Loucy (cell line): Measurements from ENCODE around the gene OR10AD1.

Experiments
- CTCF ChIP-seq: fragments of 200-600 bp; sonication (generic); conservative IDR thresholded peaks from 2 replicates; pipeline ENCODE4 v1.5.1; 2014; ENCODE audit warnings: mild to moderate bottlenecking, antibody characterized with exemption, low read length
- EZH2phosphoT487 ChIP-seq: fragments of 200-600 bp; IDR thresholded peaks from 2 replicates; pipeline ENCODE4 v1.6.1; 2018; ENCODE audit warnings: antibody characterized with exemption, mild to moderate bottlenecking, moderate library complexity, borderline replicate concordance

- no peak for TF ChIP-seq CTCF
- no peak for TF ChIP-seq EZH2phosphoT487
Measured at GRCh38 chr12:48169011-48169410, 34.1 kb downstream of the OR10AD1 start.
